ENCODE measurements around the gene CYB561. TPM values are rescaled to one million over a fixed set of nuclear protein-coding genes. Genes with fewer than 3 reads are reported as not detected.

Gene CYB561
- total and polyA plus RNA-seq, 2 donors (not counting 1 experiment from before 2014, with no cell fraction given): 3.5 to 4.9 TPM

DNA sequence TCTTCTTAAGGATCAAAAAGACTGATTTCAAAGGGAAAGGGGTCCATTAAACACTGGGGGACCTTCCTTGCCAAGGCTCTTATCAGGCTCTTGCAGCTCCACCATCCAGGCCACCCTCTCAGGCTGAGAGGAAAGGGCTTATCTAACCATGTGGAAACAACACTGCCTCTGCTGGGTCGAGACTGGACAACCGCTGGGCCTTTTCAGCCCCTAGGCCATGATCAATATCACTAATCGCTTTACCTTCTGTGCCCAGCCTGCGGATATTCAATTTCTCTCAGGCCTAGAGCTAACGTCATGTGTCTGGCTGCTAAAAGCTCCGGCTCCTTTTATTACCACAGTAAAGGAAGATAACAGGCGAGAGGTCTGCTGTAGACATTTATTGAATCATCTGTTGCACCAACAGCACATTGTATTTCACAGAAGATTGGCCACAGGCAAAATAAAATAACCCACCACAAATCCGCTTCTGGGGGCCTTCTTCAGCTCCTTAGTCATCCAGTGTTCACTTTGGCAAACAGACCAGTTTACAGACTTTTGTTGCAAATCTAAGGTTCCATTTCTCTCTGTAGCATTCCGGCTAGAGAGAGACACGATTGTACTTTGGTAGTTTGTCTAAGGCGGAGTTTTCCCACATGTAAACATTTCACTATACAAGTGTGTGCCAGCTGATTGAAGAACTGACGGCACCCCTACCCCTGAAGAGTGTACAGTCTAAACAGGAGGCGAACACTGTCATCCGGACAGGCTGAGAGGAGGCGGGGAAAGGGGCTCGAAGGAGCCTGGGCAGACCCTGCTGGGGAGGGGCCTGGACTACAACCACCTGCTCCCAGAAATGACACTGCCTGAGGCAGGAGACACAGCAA is 13.9 kb downstream of the CYB561 start:
- no peak overlapping the region for H3K4me2 ChIP-seq (replicated peaks; ENCODE audit: low read depth, low read length, poor library complexity, severe bottlenecking)
- H2AFZ ChIP-seq (ENCODE audit: insufficient read depth, low read depth, low read length, poor library complexity, severe bottlenecking): no peak overlapping the region
- POLR2A ChIA-PET: no interaction called here

More for the DNA sequence above, 13.9 kb downstream of the CYB561 start:
- H3K9me3 ChIP-seq (ENCODE audit: control extremely low read depth in 1 of 3, control insufficient read depth in 2 of 3, insufficient read depth in 1 of 3, low read length in 2 of 3): peaks cover 0 to 4% (median 0%) of the 10 kb centered on the region in 3 donors
- Mint-ChIP-seq H3K9me3 (ENCODE audit: insufficient read depth) (no peaks in the 10 kb centered on the region), H3K27ac (no peak overlapping the region), H3K27me3 (peaks cover 11% of the 10 kb centered on the region), H3K4me3 (no peak overlapping the region), H3K4me1 (peaks cover 6% of the 10 kb centered on the region)
- ATAC-seq (ENCODE audit: low read depth) (no peak), DNase-seq (no peak)
- no peaks in the 10 kb centered on the region for H3K36me3 ChIP-seq (replicated peaks in 1 of 2; ENCODE audit: control extremely low read depth in 1 of 2, control insufficient read depth in 1 of 2, extremely low read depth in 1 of 2, insufficient read depth in 2 of 2, low read length in 1 of 2)
- H3K9ac ChIP-seq (ENCODE audit: low read length): no peak overlapping the region
- H3K79me2 ChIP-seq (ENCODE audit: control insufficient read depth, insufficient read depth, low read length): no peaks in the 10 kb centered on the region
- no peaks in the 10 kb centered on the region for H4K20me1 ChIP-seq (ENCODE audit: control insufficient read depth, insufficient read depth, low read length, poor library complexity, severe bottlenecking)
- no peak overlapping the region for H3K4me3 ChIP-seq (ENCODE audit: control extremely low read depth in 1 of 5, extremely low read depth in 1 of 5, insufficient read depth in 1 of 5, low read depth in 2 of 5, low read length in 4 of 5)
- TF ChIP-seq EZH2 (IDR thresholded peaks at IDR 0.05; ENCODE audit: borderline replicate concordance, insufficient read depth, low read depth, low read length, poor library complexity, severe bottlenecking) (no peak), CTCF (IDR thresholded peaks at IDR 0.05) (no peak)
- CTCF ChIA-PET: interaction anchor here (1.5 to 1.8 kb wide), 2 partner anchors 47 to 278 kb away, joined by 3 to 6 read pairs; no protein-coding TSS in a partner anchor
- 94% methylated on average over 12 of the region's 16 CpGs for WGBS (ENCODE audit: insufficient coverage)
- H3K4me1 ChIP-seq (ENCODE audit: control insufficient read depth in 2 of 2, insufficient read depth in 2 of 2, low read length in 2 of 2): peaks cover 5 to 13% of the 10 kb centered on the region in 2 donors
- no peak overlapping the region for H3K27ac ChIP-seq (ENCODE audit: low read length in 2 of 2)
- H3K27me3 ChIP-seq (replicated peaks in 1 of 4; ENCODE audit: control extremely low read depth in 1 of 4, control insufficient read depth in 3 of 4, insufficient read depth in 4 of 4, low read length in 3 of 4): peaks cover 0 to 28% (median under 1%) of the 10 kb centered on the region in 4 experiments
- intact Hi-C loops (cut with micrococcal nuclease): no loop called here
